Right lobe of liver (tissue), 6 donors: ENCODE data around the gene LYPD6. TPM values are rescaled to one million over a fixed set of nuclear protein-coding genes. Genes with fewer than 3 reads are reported as not detected.

ENCODE experiments used
- ATAC-seq, 4 donors: fragments of 200-7000 bp; cut with Tn5 transposase; one replicate each; pipeline ENCODE4 v1.9.1; 2020; ENCODE audit warnings: mild to moderate bottlenecking in 4 of 4, moderate library complexity in 4 of 4
- DNase-seq, 3 donors: peaks; one replicate each; pipeline ENCODE4 v3.0.0-alpha.2; 2020
- H3K27ac ChIP-seq, 3 donors: fragments of 200-600 bp; one replicate each; pipeline ENCODE4 v1.8.0; 2022
- H3K27me3 ChIP-seq, 2 donors: fragments of 200-600 bp; one replicate each; pipeline ENCODE4 v1.8.0; 2022
- H3K36me3 ChIP-seq, 4 donors: fragments of 200-600 bp; sonication (generic) in 1 of 4; one replicate each; pipeline versions ENCODE4 v1.5.1 to v1.8.0; 2017 to 2022; ENCODE audit warnings: control low read depth in 1 of 4
- H3K4me1 ChIP-seq, 4 donors: fragments of 200-600 bp; sonication (generic) in 1 of 4; one replicate each; pipeline versions ENCODE4 v1.5.1 to v1.8.0; 2017 to 2022; ENCODE audit warnings: control low read depth in 1 of 4
- H3K4me3 ChIP-seq, 3 donors: fragments of 200-600 bp; one replicate each; pipeline ENCODE4 v1.8.0; 2022
- H3K9me3 ChIP-seq, 4 donors: fragments of 200-600 bp; sonication (generic) in 1 of 4; one replicate each; pipeline versions ENCODE4 v1.5.1 to v1.8.0; 2017 to 2022; ENCODE audit warnings: control low read depth in 1 of 4
- POLR2A ChIP-seq: fragments of 450-650 bp; IDR thresholded peaks from one replicate; pipeline ENCODE4 v1.6.1; 2017; ENCODE audit warnings: antibody characterized with exemption, mild to moderate bottlenecking
- WGBS: methylation state at CpG from one replicate; pipeline ENCODE4 v1.1.6; 2018; ENCODE audit warnings: low coverage, low lambda C conversion rate; ENCODE audit not compliant: insufficient coverage; ENCODE audit errors: missing lambda C conversion rate; 5-methylcytosine and 5-hydroxymethylcytosine counted together
- intact Hi-C, 2 donors: fragments of 100-400 bp; cut with DNase I; formaldehyde crosslinking; loops; one replicate each; pipeline versions ENCODE4 v1.11.2 to v1.14.1; 2022
- total RNA-seq, 6 experiments: library from RNA; depleted of rRNA in 2 of 6; stranded (reverse); fragments of >200 nt in 2 of 6; fragmentation: NEBNext Ultra II Directional in 3 of 6; extraction: Animal tissue kit (Norgen Biotek cat#: 25700) in 3 of 6; gene quantifications; one replicate each; pipeline versions ENCODE4 v1.1.0 to v1.2.4, GENCODE V29; 2016 to 2023
- TF ChIP-seq, protein P1 (sequence below), 4 donors: fragments of 200-600 bp in 3 of 4; fragments of 450-650 bp in 1 of 4; IDR thresholded peaks; one replicate each; pipeline versions ENCODE4 v1.5.1 to v1.8.0; 2016 to 2022; ENCODE audit warnings: antibody characterized with exemption in 4 of 4, mild to moderate bottlenecking in 2 of 4
- donor health status: DM: no; HTN: yes; CAD: no.
- donor health status: DM: no; HTN: no; CAD: no.
- donor health status: DM: no; HTN: no; CAD: no.
- donor health status: DM: no; HTN: yes; CAD: no.
- donor health status: DM: no; HTN: yes; CAD: no.

Gene LYPD6
- total RNA-seq, 6 experiments from 2014 or later = 0.04 to 0.26 (median 0.12) TPM; not detected in 2

DNA sequence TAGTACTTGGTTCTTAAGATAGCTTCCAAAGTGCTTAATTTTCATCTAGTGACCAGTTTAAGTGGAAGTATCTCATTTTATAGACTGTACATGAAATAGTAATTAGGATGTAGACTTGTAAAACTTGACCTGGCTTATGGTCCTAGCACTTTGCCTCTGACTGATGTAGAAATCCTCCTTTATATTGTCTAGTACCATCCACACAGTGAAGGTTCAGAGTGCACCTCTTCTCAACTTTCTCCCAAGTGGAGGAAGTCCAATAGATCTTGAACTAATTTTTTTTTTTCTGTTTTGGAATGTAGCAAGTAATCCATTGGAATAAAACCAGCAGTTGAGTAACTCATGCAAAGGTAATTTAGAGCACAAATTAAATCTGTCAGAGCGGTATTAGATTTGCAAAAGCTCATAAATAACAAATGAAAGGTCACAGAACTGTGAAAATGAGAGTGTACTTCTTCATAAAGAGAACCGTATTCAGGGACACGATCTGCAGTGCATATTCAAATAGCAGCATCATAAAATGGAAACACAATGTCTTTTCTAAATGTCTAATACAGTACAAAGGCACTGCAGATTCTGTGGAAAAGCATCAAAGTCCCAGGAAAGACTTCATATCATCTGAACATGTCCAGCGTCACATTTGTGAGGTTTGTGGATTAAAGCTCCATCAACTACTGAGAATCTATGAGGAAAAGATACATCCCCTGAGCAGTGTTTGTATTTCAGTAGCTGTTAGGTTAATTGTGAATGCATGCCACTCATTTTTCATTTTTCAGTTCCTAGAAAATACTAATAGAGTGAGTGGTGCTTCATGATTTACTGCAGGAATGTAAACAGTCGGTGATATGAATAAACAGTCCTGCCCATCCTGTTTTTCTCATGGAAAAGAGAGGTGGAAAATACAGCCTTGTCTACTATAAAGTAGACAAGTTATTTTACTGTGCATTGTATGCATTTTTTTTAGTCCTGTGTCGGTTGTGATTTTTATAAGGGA is 100.7 kb downstream of the LYPD6 start:
- H3K27me3 ChIP-seq = no peaks in the 10 kb centered on the region
- H3K36me3 ChIP-seq = no peaks in the 10 kb centered on the region
- intact Hi-C loops = no loop called here
- H3K27ac ChIP-seq = no peak overlapping the region
- TF ChIP-seq, protein P1, sequence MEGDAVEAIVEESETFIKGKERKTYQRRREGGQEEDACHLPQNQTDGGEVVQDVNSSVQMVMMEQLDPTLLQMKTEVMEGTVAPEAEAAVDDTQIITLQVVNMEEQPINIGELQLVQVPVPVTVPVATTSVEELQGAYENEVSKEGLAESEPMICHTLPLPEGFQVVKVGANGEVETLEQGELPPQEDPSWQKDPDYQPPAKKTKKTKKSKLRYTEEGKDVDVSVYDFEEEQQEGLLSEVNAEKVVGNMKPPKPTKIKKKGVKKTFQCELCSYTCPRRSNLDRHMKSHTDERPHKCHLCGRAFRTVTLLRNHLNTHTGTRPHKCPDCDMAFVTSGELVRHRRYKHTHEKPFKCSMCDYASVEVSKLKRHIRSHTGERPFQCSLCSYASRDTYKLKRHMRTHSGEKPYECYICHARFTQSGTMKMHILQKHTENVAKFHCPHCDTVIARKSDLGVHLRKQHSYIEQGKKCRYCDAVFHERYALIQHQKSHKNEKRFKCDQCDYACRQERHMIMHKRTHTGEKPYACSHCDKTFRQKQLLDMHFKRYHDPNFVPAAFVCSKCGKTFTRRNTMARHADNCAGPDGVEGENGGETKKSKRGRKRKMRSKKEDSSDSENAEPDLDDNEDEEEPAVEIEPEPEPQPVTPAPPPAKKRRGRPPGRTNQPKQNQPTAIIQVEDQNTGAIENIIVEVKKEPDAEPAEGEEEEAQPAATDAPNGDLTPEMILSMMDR (IDR thresholded peaks at IDR 0.05) = no peak
- no peak for TF ChIP-seq POLR2A
- H3K4me3 ChIP-seq = no peak overlapping the region
- DNase-seq (no peak), ATAC-seq (no peak)
- no peaks in the 10 kb centered on the region for H3K4me1 ChIP-seq
- WGBS = 65% methylated on average over 6 of the region's 6 CpGs
- no peaks in the 10 kb centered on the region for H3K9me3 ChIP-seq

DNA sequence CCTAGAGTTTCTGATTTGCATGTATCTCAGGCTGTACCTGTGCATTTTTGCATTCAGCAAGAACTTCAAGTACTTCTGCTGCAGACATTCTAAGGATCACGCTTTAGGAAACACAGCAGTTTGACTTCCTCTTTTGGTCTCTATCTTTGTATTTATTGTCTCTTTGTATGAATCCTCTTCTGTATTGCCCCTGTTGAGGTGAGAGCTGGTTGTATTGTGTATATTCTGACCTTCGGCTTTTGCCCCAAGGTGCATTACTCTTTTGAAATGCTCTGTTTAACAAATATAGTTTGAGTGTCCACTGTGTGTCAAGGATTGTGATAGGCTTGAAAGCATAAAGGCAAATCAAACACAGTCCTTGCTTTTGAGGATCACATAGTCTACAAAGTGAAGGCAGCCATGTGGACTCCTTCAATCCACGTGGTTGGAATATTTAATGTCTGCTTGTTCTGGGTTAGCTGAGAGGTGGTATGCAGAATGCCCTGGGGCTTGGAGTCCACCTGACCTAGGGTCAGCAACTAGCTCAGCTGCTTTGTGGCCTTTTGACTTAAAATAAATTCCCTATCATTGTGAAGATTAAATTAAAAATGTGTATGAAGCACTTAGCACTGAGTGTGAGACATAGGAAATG is 108.1 kb downstream of the LYPD6 start:
- TF ChIP-seq, protein P1 (IDR thresholded peaks at IDR 0.05) = no peak
- no peak for TF ChIP-seq POLR2A
- no peak overlapping the region for H3K4me3 ChIP-seq
- H3K27me3 ChIP-seq = no peaks in the 10 kb centered on the region
- H3K27ac ChIP-seq = no peak overlapping the region
- no peaks in the 10 kb centered on the region for H3K36me3 ChIP-seq
- no peak for DNase-seq
- H3K4me1 ChIP-seq = peaks cover 0 to 4% (median 0%) of the 10 kb centered on the region in 4 donors
- intact Hi-C loops = no loop called here
- 47% methylated on average over 3 of the region's 3 CpGs for WGBS
- peak; percentile 44 to 76 (median 69) for ATAC-seq
- H3K9me3 ChIP-seq = no peaks in the 10 kb centered on the region

DNA sequence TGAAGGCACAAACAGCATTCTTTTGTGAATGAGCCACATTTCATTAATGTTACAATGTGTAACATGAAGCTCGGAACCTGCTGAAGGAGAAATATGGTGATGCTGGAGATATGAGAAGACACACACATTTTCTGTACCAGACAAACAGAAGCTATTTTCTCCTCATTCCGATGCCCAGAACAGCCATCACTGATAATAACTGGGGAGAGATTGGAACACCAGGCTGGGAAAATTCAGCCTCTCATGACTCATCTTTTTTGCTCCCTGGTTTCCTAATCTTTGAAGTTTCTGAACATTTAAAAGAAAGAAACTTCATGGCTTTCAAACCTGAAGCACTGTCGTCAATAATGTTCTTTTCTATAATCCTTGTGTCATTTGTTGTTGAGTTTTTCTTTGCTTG is 110.9 kb downstream of the LYPD6 start:
- 86% methylated on average over 3 of the region's 3 CpGs for WGBS

DNA sequence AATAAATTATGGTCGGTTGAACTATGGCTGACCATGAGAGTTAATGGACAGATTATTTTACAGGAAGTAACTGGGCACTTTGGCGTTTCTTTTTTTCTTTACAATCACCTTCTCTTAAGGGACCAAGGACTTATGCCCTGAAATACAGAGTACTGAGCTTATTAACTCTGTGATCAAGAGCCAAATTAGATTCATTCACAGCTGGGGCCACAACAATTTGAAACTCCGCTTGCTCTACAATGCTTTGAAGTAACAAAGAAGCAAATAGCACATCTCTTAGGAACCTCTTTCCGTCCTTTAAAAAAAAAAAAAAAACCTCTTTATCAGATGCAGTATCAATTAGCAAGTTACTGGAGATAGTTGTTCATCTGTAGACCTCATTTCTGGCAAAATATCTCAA is 112.0 kb downstream of the LYPD6 start:
- ATAC-seq (no peak), DNase-seq (no peak)
- intact Hi-C loops = no loop called here
- Histone ChIP-seq H3K4me1 (peaks cover 0 to 4% (median 0%) of the 10 kb centered on the region in 4 donors), H3K27ac (no peak overlapping the region), H3K36me3 (no peaks in the 10 kb centered on the region), H3K9me3 (no peaks in the 10 kb centered on the region), H3K27me3 (no peaks in the 10 kb centered on the region), H3K4me3 (no peak overlapping the region)
- 93% methylated on average over 4 of the region's 4 CpGs for WGBS
- TF ChIP-seq POLR2A = no peak
- TF ChIP-seq, protein P1 (IDR thresholded peaks at IDR 0.05) = no peak

More for the DNA sequence above, 110.9 kb downstream of the LYPD6 start:
- no peak overlapping the region for H3K27ac ChIP-seq
- no peak for ATAC-seq
- intact Hi-C loops = no loop called here
- no peak for DNase-seq
- H3K4me1 ChIP-seq = peaks cover 0 to 4% (median 0%) of the 10 kb centered on the region in 4 donors
- H3K27me3 ChIP-seq = no peaks in the 10 kb centered on the region
- H3K4me3 ChIP-seq = no peak overlapping the region
- TF ChIP-seq, protein P1 (IDR thresholded peaks at IDR 0.05) = no peak
- TF ChIP-seq POLR2A = no peak
- no peaks in the 10 kb centered on the region for H3K9me3 ChIP-seq
- H3K36me3 ChIP-seq = no peaks in the 10 kb centered on the region
